HG02943 (cell line): ENCODE data around the gene HOXC9.
"Not testable (repeated sequence)": the region's sequence is repeated elsewhere in the genome, so short reads cannot be mapped to it uniquely, and the experiment has no call there.

Source experiments
- ATAC-seq: cut with Tn5 transposase; IDR thresholded peaks from one replicate; pipeline ENCODE4 v1.9.1; 2021; ENCODE audit warnings: mild to moderate bottlenecking, low read depth, moderate library complexity; ENCODE audit not compliant: unreplicated experiment

The HOXC9 gene

DNA sequence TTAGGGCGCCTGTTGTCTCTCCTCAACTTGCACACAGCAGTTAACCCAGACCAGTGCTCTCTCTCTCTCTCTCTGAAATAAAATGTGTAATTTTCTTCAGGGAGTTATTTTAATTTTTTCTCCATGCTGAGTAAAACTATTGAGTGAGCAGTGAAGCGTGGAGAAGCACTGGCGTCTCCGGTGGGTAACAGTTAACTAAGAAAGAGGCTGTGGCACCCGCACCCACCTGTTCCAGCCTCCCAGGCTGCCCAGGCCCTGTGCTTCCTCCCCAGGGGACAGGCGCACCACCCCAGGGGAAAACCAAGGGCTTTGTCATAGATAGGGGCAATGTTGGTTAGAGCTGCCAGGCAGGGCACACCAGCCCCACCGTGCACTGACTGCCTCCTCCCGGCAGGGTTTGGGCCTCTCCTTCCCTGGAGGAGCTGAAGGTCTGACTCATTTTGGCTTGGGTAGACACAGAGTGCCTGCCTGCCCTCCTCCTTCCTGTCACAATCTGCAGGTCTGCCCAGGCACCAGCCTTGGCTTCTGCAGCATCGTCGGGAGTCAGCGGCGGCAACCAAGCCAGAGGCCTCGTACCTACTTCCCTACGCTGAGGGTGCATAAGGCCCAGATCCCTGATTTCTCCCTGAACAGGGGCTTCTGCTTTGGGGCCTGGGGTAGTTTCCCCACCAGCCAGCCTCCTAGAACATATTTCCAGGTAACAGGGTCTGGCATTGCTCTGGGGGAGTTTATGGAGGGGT is 36.8 kb downstream of the HOXC9 start:
- no peak for ATAC-seq

DNA sequence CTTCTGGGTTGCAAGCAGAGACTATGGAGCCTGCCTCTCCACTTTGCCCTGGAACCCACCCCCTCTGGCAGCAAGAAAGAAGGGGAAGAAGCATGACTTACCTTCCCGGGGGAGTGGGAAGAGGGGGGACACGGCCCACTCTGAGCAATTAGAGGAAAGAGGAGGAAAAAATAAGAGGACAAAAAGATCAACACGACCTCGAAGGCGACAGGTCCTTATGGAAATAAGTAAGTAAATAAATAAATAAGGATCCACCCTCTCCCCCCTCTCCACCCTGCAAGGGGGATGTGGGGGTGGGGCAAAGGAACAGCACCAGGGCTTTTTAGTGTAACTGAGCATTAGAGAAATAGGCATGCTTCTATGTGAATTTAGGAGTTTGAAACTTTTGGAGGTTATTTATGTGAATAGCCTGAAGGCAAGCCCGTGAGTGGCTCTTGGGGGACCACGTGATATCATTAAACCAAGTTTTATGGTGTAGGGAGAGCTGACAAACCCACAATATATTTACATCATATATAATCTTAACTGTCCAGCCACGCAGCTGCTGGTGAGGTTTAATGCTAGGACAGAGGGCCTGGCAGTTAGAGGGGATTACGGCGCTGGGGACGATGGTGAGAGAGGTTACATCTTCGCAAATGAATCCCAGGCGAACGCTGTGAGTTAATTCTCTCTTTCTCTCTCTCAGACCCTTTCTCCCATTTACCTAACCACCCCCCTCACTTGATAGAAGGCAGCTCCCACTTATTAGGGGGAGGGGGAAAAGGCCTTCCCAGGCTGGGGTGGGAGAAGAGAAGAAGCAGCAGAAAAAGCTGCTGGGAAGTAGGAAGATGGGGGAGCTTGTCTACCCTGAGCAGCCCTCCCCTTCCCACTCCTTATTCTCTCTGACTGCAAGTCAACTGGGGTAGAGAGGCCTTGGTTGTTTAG is 37.7 kb downstream of the HOXC9 start:
- no peak for ATAC-seq

DNA sequence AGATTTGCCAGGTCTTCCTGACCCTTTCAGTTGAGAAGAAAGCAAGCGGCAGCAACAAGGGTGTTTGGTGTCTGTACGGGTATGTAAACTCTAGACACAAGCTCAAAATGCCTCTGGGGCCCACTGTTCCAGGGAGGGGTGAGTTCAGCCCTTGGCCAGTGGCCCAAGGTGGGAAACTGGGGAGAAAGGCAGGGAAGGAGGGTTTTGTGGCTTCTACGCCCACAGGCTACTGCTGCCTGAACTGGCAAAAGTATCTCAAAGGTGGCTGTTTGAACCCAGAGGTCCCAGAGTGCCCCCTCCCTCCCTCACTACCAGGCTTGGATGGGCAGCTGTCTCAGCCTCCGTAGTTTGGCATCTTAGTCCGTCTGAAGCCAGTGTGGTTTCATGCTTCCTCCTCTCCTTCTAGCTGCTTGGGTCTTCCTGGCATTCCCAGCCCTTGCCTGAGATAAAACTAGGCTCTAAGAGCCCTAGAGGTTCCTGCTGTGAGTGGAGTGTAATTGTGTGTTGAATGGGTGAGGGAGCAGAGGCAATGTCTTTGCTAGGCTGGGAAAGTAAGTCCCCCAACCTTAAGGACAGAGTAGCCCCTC is 38.4 kb downstream of the HOXC9 start:
- ATAC-seq: no peak

- ATAC-seq: no peak
These were observed 39.0 kb downstream of the HOXC9 start for GRCh38 chr12:54038871-54039414.

DNA sequence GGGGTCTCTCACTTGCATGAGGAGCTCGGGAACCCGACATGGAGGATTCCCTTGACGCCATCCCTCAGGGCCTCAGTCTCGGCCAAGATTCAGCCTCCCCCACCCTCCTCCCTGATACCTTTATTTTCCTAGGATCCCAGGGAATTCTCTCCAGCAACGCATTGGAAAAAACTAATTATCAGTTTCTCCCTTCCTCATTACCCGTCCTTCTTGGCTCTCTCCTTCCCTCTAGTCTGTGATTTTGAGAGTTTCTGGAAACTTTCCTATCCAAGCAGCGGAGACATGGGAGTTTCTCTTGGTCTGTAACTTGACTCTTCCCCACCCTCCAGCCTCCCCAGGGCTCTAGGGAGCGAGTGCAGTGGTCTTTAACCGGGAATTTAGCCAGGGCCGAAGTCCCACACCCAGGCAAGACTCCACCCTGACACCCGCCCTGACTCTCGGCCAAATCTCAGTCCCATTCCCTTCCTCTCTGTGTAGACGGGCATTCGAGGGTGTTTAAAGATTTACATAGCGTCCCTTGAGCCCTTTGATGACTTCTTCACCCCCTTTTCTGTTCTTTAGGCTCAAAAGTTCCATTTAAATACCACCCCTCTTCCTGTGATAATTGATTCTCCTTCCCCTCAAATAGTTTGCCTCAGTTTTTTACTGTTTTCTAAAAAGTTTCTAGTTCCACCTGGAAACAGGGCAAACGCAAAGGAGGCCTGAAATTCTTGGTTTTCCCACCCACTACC is 39.6 kb downstream of the HOXC9 start:
- ATAC-seq: no peak

DNA sequence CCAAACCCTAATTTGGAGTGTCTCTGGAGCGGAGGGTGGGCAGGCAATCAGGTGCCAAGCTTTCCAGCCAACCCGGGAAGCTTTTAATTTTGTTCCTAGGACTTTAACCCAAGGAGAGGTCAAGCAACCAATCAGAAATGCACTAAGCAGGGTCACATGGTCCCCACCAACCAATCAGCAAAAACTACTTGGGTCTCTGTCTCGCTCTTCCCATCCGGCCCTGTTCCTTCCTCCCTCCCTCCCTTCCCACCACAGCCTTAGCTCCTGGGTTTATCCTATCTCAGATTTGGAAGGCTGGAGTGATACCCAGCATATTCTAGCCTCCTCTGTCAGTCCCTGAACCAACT is 40.2 kb downstream of the HOXC9 start:
- ATAC-seq: no peak

DNA sequence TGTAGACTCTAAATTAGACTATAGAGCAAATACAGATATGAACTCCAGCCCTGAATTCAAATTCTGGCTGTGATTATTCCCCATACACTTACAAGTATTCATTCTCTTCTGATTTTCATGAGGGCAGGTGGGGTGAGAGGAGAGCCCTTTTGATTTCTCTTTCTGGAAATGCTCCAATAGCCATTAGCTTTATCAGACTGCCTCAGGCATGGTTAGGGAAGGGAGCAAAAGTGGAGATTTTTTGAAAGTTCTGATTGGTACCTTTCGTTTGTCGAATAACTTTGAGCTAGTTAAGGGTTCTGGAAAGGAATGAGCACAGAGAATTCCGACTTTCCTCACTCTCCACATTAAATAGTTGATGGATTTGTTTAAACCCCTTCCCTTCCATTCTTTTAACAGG is 40.7 kb downstream of the HOXC9 start:
- ATAC-seq: no peak

- no peak for ATAC-seq
These were observed 41.2 kb downstream of the HOXC9 start for GRCh38 chr12:54041097-54041690.

DNA sequence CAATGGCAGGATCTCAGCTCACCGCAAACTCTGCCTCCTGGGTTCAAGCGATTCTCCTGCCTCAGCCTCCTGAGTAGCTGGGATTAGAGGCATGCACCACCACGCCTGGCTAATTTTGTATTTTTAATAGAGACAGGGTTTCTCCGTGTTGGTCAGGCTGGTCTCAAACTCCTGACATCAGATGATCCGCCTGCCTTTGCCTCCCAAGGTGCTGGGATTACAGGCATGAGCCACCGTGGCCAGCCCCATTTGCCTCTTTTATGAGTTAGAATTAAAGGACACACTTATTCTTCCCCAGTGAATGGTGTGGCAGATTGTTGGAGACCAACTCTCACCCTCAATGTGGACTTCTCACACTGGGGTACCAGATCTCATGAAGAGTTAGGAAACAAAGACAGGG is 42.1 kb downstream of the HOXC9 start:
- not testable (repeated sequence) for ATAC-seq

DNA sequence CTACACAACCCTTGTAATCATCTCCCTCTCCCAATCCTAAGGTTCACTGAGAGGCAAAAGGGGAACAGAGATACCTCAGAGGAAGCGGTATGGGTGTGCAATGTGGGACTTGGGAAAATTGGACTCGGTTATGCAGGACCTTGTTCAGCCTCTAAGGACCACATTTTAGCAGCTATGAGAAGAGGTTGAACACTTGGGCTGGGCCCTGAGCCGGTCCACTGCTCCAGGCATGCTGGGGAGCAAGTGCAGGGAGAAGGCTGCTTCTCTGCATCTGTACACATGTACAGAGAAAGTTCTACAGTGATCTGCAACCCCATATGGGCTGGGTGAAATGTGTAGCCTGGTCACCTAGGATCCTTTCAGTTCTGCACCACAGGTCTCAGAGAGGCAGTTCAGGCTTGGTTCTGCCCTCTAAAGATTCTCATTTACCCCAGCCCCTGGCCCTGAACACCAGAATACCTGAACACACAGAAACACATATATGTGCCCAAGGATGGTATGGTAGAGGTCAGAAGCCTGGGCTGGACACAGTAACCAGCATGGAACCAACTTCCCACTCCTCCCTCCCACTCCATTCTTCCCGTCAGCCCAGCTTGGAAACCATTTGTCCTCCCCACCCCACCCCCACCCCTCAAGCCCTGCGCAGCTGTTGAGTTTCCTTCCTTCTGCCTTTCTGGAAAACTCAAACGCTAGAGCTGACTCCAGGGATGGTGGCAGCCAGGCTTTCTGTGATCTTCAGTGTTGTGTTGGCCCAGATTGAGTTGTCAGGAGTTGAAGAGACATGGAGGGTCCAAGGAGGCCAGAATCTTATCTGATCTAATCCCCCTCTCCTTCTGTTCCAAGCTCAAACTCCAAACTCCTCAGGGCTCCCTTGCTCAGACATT is 43.3 kb downstream of the HOXC9 start:
- no peak for ATAC-seq

DNA sequence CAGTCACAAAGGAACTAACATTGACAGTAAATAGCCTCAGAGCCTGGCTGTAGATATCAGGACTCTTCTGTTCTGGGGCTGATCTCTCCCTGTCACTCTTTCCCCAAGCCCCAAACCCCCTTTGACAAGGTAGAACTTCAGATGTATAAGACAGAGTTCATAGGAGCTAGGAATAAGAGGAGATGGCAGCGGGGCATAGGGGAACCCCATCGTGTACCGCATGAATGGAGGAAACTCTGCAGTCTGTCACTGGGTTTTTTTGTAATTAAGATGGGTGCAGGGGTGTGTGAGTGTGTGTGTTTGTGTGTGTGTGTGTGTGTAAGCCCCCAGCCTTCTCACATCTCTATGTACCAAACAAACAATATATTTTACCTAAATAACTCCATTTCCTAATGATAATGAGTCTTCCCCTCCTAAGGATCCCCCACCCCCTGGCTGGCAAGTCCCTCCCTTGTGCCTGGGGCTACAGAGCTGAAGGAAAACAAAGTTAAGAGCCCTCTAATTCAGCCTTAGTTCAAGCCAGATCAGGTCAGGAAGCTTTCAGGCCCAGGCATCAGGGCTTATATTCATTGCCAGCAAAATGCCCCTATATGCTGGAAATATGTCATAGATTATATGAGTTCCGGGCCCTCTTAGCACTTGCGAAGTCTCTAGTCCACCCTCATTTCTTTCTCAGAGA is 44.6 kb downstream of the HOXC9 start:
- no peak for ATAC-seq

- ATAC-seq: no peak
These were observed 45.4 kb downstream of the HOXC9 start for GRCh38 chr12:54045401-54045800.

DNA sequence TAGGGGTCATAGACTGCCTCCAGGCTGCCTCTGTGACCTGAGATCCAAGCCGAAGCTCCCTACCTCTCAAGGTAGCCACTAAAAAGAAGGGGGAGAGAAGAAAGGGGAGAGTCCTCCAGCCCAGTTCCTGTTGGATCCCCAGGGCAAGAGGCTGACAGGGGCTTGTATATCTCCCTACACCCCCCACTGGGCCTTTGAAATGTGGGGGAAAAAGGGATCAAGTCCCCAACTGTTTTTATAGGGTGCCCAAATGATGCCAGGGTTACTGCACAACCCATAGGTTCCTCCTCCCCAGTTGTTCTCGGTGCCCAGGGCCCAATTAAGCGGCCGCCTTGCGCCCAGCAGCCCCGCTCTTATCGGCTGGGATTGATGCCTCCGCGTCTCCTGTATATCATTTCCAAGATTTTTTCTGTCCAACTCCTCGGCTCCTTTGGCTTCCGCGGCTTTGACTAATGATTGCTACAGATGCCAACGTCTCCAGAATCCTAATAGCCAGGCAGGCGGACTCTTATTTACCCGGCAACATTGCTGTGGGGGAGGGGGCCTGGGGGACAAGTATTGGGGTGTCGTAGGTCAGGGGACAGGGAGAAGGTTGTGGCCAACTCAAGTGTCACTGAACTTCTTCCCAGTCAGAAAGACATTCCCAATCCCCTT is 46.0 kb downstream of the HOXC9 start:
- no peak for ATAC-seq

- no peak for ATAC-seq
These were observed 46.8 kb downstream of the HOXC9 start for GRCh38 chr12:54046809-54047159.

DNA sequence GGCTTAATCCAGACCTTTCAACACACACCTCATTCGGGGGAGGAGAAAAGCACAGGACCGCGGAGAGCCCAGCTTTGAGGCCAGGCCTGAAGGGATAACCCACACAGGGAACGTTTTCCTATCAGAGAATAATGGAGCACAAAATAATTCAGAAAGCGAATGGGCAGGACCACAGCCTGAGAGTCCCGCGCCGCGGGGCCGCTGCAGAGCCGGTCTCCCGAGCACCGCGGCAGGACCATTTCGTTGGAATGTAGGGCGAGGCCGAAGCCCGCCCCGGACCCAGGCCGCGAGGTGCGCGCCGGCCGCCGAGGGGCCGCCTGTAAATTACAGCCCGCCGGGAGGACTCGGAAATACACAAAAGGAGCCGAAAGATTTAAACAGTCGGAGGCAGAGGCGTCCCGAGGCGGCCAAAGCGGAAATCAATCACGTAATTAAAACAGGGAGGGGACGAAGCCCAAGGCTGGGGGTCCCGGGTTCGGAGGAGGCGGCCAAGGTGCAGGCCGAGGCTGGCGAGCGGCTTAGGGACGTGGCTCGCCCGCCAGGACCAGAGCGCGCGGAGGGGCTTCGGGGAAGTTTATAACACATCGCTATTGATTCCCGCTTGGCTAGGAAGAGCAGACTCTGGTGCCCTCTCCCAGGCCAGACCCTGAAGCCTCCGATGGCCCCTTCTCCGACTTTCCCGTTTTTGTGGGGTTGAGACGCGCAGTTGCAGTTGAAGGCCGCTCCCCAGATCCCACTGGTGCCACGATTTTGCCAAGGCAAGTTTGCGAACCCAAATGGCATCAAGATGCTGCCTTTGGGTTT is 47.4 kb downstream of the HOXC9 start:
- no peak for ATAC-seq

DNA sequence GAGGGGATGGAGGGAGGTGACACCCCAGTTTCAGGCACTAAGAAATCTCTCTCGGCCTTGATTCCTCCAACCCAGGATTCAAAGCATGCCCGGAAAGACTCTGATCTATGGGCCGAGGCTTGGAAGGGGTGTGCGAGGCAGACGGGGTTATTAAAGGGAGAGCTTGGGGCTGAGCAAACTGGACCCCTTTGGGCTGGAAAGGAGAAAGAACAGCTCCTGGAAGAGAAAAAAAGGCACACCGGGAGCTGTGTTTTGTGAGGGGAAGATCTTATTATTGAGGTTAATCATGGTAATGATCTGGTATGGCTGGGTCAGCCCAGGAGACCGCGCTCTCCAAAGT is 48.0 kb downstream of the HOXC9 start:
- no peak for ATAC-seq

- ATAC-seq: no peak
These were observed 48.6 kb downstream of the HOXC9 start for GRCh38 chr12:54048406-54049093.
